ENCODE measurements around the gene RBM4B.

DNA sequence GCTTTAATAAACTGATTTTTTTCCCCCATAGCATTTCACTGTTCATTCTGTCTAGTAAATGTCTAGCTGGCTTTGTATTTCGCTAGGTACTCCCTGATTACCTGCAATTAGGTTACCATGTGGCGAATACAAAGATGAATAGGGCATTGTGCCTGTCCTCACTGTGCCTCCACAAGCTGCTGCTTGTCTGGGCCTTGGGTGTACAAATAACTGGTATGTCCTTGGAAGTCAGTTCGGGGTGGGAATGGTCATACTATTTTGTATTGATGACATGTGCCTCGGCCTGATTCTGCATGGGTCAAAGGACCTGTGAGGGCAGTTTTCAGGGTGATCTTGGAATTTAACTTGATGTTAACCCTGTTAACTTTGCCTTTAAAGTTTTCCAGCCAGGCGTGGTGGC is 27.8 kb downstream of the RBM4B start:
- TF ChIP-seq, protein P1, sequence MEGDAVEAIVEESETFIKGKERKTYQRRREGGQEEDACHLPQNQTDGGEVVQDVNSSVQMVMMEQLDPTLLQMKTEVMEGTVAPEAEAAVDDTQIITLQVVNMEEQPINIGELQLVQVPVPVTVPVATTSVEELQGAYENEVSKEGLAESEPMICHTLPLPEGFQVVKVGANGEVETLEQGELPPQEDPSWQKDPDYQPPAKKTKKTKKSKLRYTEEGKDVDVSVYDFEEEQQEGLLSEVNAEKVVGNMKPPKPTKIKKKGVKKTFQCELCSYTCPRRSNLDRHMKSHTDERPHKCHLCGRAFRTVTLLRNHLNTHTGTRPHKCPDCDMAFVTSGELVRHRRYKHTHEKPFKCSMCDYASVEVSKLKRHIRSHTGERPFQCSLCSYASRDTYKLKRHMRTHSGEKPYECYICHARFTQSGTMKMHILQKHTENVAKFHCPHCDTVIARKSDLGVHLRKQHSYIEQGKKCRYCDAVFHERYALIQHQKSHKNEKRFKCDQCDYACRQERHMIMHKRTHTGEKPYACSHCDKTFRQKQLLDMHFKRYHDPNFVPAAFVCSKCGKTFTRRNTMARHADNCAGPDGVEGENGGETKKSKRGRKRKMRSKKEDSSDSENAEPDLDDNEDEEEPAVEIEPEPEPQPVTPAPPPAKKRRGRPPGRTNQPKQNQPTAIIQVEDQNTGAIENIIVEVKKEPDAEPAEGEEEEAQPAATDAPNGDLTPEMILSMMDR (IDR thresholded peaks at IDR 0.05; ENCODE audit: low read length) = no peak
- TF ChIP-seq EZH2 (optimal IDR thresholded peaks at IDR 0.05; ENCODE audit: low read depth, low read length) = no peak
- no peak for TF ChIP-seq EZH2phosphoT487 (IDR thresholded peaks at IDR 0.05; ENCODE audit: low read length)
